Esophagus squamous epithelium (tissue), 5 donors: Measurements from ENCODE around the gene RAD51C. TPM values are rescaled to one million over a fixed set of nuclear protein-coding genes. Genes with fewer than 3 reads are reported as not detected.

Source experiments
- DNase-seq: peaks from one replicate; lab custom pipeline; 2025; lab: John Stamatoyannopoulos, UW
- H3K27ac ChIP-seq, 4 donors: fragments of 200-600 bp; sonication (generic); one replicate each; pipeline ENCODE4 v1.5.1; 2016 to 2019; ENCODE audit warnings: mild to moderate bottlenecking in 1 of 4
- H3K27me3 ChIP-seq, 4 donors: fragments of 200-600 bp; sonication (generic); 1 replicate in 3 of 4; 2 replicates in 1 of 4; pipeline versions ENCODE4 v1.5.1 to v1.6.0; 2017 to 2021; ENCODE audit warnings: antibody characterized with exemption in 1 of 4
- H3K36me3 ChIP-seq, 3 donors: fragments of 200-600 bp; sonication (generic); one replicate each; pipeline ENCODE4 v1.5.1; 2016 to 2019
- H3K4me1 ChIP-seq, 3 donors: fragments of 200-600 bp; sonication (generic); one replicate each; pipeline ENCODE4 v1.5.1; 2017 to 2019
- H3K4me3 ChIP-seq, 4 donors: fragments of 200-600 bp; sonication (generic); 1 replicate in 3 of 4; 2 replicates in 1 of 4; pipeline ENCODE4 v1.5.1; 2016 to 2019; ENCODE audit warnings: mild to moderate bottlenecking in 2 of 4, moderate library complexity in 1 of 4
- H3K9me3 ChIP-seq, 3 donors: fragments of 200-600 bp; sonication (generic); one replicate each; pipeline ENCODE4 v1.5.1; 2016 to 2019
- CTCF ChIP-seq, 6 experiments: fragments of 450-650 bp in 4 of 6; fragments of 200-600 bp in 2 of 6; sonication (generic) in 2 of 6; IDR thresholded peaks; one replicate each; pipeline ENCODE4 v1.5.1; 2016 to 2019; ENCODE audit warnings: antibody characterized with exemption in 6 of 6, mild to moderate bottlenecking in 4 of 6, moderate library complexity in 4 of 6
- POLR2A ChIP-seq, 4 donors: fragments of 450-650 bp; IDR thresholded peaks; one replicate each; pipeline ENCODE4 v1.6.1; 2017; ENCODE audit warnings: antibody characterized with exemption in 4 of 4, mild to moderate bottlenecking in 4 of 4, moderate library complexity in 3 of 4
- WGBS, 2 donors: methylation state at CpG; one replicate each; pipeline ENCODE4 v1.1.5; 2018; 5-methylcytosine and 5-hydroxymethylcytosine counted together
- intact Hi-C: fragments of 100-400 bp; cut with DNase I; formaldehyde crosslinking; loops from one replicate; pipeline ENCODE4 v1.15.0; 2022
- total RNA-seq, 4 donors: library from RNA; depleted of rRNA; stranded (reverse); fragments of >200 nt; gene quantifications; one replicate each; pipeline ENCODE4 v1.1.0, GENCODE V29; 2016
- donor health status: DM: yes; HTN: yes; CAD: no.

RAD51C gene
- total RNA-seq, 4 donors from 2014 or later = 11.6 to 19.2 (median 14.6) TPM

GRCh38 chr17:58755577-58756245 lies 63.3 kb downstream of the RAD51C start, which contains the start of gene PPM1E:
PPM1E (plus strand) TSS chr17:58755854.
- H3K9me3 ChIP-seq = no peaks in the 10 kb centered on the region
- peaks cover 0 to 66% (median 0%) of the 10 kb centered on the region in 4 donors for H3K27me3 ChIP-seq
- intact Hi-C loops = no loop called here
- DNase-seq = no peak
- H3K36me3 ChIP-seq = no peaks in the 10 kb centered on the region
- WGBS, 2 donors = 7 to 24% methylated on average over 9 to 11 of the region's 71 CpGs
- H3K27ac ChIP-seq = no peak within 1 kb of the TSS
- H3K4me1 ChIP-seq = peaks cover 9 to 20% (median 11%) of the 10 kb centered on the region in 3 donors
- H3K4me3 ChIP-seq = peak within 1 kb of the TSS; percentile 42 to 73 (median 52)
- TF ChIP-seq POLR2A (IDR thresholded peaks at IDR 0.05) = no peak
- no peak for TF ChIP-seq CTCF (IDR thresholded peaks at IDR 0.05)

- H3K36me3 ChIP-seq = no peaks in the 10 kb centered on the region
- no peak overlapping the region for H3K27ac ChIP-seq
- H3K4me1 ChIP-seq = peaks cover 9 to 20% (median 11%) of the 10 kb centered on the region in 3 donors
- peaks cover 0 to 74% (median 0%) of the 10 kb centered on the region in 4 donors for H3K27me3 ChIP-seq
- WGBS, 2 donors = 1 to 3% methylated on average over 11 to 24 of the region's 72 CpGs
- H3K4me3 ChIP-seq = peak overlapping the region; percentile 42 to 73 (median 52)
- intact Hi-C loops = no loop called here
- no peak for DNase-seq
- no peak for TF ChIP-seq CTCF (IDR thresholded peaks at IDR 0.05)
- TF ChIP-seq POLR2A (IDR thresholded peaks at IDR 0.05) = no peak
- H3K9me3 ChIP-seq = no peaks in the 10 kb centered on the region
These were observed 64.1 kb downstream of the RAD51C start for GRCh38 chr17:58756246-58757161.

GRCh38 chr17:58757162-58757613 lies 64.8 kb downstream of the RAD51C start:
- Histone ChIP-seq H3K27ac (no peak overlapping the region), H3K36me3 (no peaks in the 10 kb centered on the region), H3K4me1 (peaks cover 9 to 20% (median 11%) of the 10 kb centered on the region in 3 donors), H3K9me3 (no peaks in the 10 kb centered on the region), H3K27me3 (peaks cover 0 to 77% (median 0%) of the 10 kb centered on the region in 4 donors), H3K4me3 (peak overlapping the region in 2 of 4 donors; percentile 46 to 73)
- no peak for DNase-seq
- intact Hi-C loops = no loop called here
- 51 to 52% methylated on average over 5 of the region's 5 CpGs for WGBS, 2 donors
- TF ChIP-seq CTCF (IDR thresholded peaks at IDR 0.05) (no peak), POLR2A (IDR thresholded peaks at IDR 0.05) (no peak)

- no peak for DNase-seq
- intact Hi-C loops = no loop called here
- Histone ChIP-seq H3K9me3 (no peaks in the 10 kb centered on the region), H3K27me3 (peaks cover 0 to 77% (median 0%) of the 10 kb centered on the region in 4 donors), H3K27ac (no peak overlapping the region), H3K36me3 (no peaks in the 10 kb centered on the region), H3K4me1 (peaks cover 9 to 20% (median 11%) of the 10 kb centered on the region in 3 donors), H3K4me3 (no peak overlapping the region)
- WGBS, 2 donors = 70 to 89% methylated on average over 4 to 6 of the region's 8 CpGs
- no peak for TF ChIP-seq CTCF (IDR thresholded peaks at IDR 0.05)
- TF ChIP-seq POLR2A (IDR thresholded peaks at IDR 0.05) = no peak
These were observed 66.5 kb downstream of the RAD51C start for GRCh38 chr17:58758890-58759289.
